K562 (cell line): ENCODE data around the gene TAOK2.

ENCODE experiments used
- CREB5 ChIP-seq: fragments of 250-450 bp; sonication (Bioruptor Pico); IDR thresholded peaks from 2 replicates; pipeline ENCODE4 v1.5.0; 2020; ENCODE audit warnings: mild to moderate bottlenecking
- EGR1 ChIP-seq: fragments of 450-650 bp; conservative IDR thresholded peaks from 2 replicates; pipeline ENCODE4 v1.6.1; 2017; ENCODE audit warnings: mild to moderate bottlenecking
- HCFC1 ChIP-seq: IDR thresholded peaks from 2 replicates; pipeline ENCODE4 v1.6.1; 2012; ENCODE audit warnings: low read depth, low read length, improper control_type of control experiment
- IRF9 ChIP-seq: fragments of 450-650 bp; IDR thresholded peaks from 2 replicates; pipeline ENCODE4 v1.6.1; 2016; ENCODE audit warnings: missing biosample characterization, missing genetic modification characterization
- POLR2A ChIP-seq: fragments of 450-650 bp; conservative IDR thresholded peaks from 2 replicates; pipeline ENCODE4 v1.6.1; 2016
- RUNX1 ChIP-seq: sonication (generic); IDR thresholded peaks from 2 replicates; pipeline ENCODE4 v1.6.1; 2016; ENCODE audit warnings: antibody characterized with exemption, low read depth
- THAP7 ChIP-seq: fragments of 250-450 bp; sonication (Bioruptor Pico); IDR thresholded peaks from 2 replicates; pipeline ENCODE4 v1.5.0; 2021
- ZBTB1 ChIP-seq: sonication (generic); formaldehyde crosslinking; IDR thresholded peaks from 2 replicates; pipeline ENCODE4 v1.8.1; 2023; ENCODE audit warnings: missing genetic modification reagents, low read depth, mild to moderate bottlenecking, borderline replicate concordance
- TF ChIP-seq, protein P1 (sequence below), 3 experiments: IDR thresholded peaks in 2 of 3; conservative IDR thresholded peaks in 1 of 3; 2 replicates each; pipeline ENCODE4 v1.5.1; 2011 to 2012; ENCODE audit warnings: low read length in 3 of 3, mild to moderate bottlenecking in 3 of 3, control low read depth in 2 of 3, improper control_type of control experiment in 1 of 3, inconsistent platforms in 1 of 3, low read depth in 1 of 3, mixed read lengths in 1 of 3, moderate library complexity in 1 of 3; ENCODE audit not compliant: insufficient read depth in 2 of 3
- TF ChIP-seq, protein P2 (sequence below): fragments of 450-650 bp; formaldehyde crosslinking; IDR thresholded peaks from 2 replicates; pipeline ENCODE4 v1.4.0; 2022; ENCODE audit warnings: mild to moderate bottlenecking, moderate library complexity

DNA sequence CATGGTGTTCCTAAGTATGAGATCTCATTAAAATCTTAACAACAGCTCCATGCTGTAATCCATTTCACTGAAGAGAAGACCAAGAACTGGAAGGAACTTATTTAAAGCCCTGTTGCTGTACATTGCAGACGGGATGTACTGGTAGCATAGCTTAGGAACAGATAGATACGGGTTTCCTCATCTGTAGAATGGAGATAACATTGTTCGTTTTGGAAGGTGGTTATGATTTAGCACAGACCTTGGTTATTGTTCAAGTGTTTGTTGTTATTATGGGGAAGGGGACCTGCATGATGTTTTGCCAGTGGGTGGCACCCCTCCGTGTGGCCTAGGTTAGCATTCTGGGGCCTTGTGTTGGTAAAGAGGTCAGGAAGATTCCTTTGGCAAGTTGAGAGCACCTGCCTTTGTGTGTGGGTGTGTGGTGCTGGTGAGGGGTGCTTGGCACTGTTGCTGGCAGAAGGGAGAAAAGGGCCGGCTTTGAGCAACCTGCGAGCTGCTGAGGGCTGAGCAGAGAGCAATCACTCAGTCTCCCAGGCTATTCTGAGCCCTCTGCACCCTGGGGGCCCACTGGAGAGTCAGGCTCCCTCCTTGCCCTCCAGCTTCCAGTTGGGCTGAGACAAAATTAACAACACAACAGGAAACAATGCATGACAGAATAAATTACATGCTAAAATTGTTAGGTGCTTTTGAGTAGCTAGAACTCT lies 2.3 kb downstream of the TAOK2 start:
- TF ChIP-seq CREB5 (CRISPR knock-in tag) (no peak), ZBTB1 (CRISPR knock-in tag) (no peak), RUNX1 (no peak), IRF9 (tag) (no peak), HCFC1 (no peak), THAP7 (CRISPR knock-in tag) (no peak), EGR1 (no peak), POLR2A (no peak)
- TF ChIP-seq, protein P1, sequence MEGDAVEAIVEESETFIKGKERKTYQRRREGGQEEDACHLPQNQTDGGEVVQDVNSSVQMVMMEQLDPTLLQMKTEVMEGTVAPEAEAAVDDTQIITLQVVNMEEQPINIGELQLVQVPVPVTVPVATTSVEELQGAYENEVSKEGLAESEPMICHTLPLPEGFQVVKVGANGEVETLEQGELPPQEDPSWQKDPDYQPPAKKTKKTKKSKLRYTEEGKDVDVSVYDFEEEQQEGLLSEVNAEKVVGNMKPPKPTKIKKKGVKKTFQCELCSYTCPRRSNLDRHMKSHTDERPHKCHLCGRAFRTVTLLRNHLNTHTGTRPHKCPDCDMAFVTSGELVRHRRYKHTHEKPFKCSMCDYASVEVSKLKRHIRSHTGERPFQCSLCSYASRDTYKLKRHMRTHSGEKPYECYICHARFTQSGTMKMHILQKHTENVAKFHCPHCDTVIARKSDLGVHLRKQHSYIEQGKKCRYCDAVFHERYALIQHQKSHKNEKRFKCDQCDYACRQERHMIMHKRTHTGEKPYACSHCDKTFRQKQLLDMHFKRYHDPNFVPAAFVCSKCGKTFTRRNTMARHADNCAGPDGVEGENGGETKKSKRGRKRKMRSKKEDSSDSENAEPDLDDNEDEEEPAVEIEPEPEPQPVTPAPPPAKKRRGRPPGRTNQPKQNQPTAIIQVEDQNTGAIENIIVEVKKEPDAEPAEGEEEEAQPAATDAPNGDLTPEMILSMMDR (IDR thresholded peaks at IDR 0.05 in 2 of 3, conservative IDR thresholded peaks at IDR 0.05 in 1 of 3; ENCODE audit: insufficient read depth in 2 of 3, low read depth in 1 of 3, low read length in 3 of 3) = no peak
- TF ChIP-seq, protein P2, sequence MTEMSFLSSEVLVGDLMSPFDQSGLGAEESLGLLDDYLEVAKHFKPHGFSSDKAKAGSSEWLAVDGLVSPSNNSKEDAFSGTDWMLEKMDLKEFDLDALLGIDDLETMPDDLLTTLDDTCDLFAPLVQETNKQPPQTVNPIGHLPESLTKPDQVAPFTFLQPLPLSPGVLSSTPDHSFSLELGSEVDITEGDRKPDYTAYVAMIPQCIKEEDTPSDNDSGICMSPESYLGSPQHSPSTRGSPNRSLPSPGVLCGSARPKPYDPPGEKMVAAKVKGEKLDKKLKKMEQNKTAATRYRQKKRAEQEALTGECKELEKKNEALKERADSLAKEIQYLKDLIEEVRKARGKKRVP (CRISPR knock-in tag) = no peak
